Neural progenitor cell (in vitro differentiated cells): Measurements from ENCODE around the gene DRC1.

ENCODE experiments used
- EZH2 ChIP-seq: fragments of 200-600 bp; sonication (generic); IDR thresholded peaks from 2 replicates; pipeline ENCODE4 v1.6.1; 2017; ENCODE audit warnings: antibody characterized with exemption, mild to moderate bottlenecking, moderate library complexity
- EZH2phosphoT487 ChIP-seq: fragments of 200-600 bp; sonication (generic); IDR thresholded peaks from 2 replicates; pipeline ENCODE4 v1.6.1; 2017; ENCODE audit warnings: antibody characterized with exemption
- TF ChIP-seq, protein P1 (sequence below): fragments of 200-600 bp; sonication (generic); IDR thresholded peaks from 2 replicates; pipeline ENCODE4 v1.5.1; 2017; ENCODE audit warnings: antibody characterized with exemption, mild to moderate bottlenecking

DNA sequence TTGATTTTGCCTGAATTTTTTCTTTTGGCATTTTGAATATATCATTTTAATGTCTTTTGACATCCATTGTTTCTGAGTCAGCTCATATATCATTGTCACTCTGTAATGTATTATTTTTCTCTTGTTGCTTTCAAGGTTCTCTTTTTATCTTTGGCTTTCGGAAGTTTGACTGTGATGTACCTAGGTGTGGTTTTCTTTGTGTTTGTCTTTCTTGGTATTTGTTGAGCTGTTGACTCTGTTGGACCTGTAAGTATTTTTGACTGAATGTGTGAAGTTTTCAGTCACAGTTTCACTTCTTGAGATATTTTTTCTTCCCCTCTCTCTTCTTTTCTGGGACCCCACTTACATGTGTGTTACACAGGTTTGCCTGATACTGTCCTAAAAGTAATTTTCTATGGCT is 24.9 kb upstream of the DRC1 start:
- TF ChIP-seq, protein P1, sequence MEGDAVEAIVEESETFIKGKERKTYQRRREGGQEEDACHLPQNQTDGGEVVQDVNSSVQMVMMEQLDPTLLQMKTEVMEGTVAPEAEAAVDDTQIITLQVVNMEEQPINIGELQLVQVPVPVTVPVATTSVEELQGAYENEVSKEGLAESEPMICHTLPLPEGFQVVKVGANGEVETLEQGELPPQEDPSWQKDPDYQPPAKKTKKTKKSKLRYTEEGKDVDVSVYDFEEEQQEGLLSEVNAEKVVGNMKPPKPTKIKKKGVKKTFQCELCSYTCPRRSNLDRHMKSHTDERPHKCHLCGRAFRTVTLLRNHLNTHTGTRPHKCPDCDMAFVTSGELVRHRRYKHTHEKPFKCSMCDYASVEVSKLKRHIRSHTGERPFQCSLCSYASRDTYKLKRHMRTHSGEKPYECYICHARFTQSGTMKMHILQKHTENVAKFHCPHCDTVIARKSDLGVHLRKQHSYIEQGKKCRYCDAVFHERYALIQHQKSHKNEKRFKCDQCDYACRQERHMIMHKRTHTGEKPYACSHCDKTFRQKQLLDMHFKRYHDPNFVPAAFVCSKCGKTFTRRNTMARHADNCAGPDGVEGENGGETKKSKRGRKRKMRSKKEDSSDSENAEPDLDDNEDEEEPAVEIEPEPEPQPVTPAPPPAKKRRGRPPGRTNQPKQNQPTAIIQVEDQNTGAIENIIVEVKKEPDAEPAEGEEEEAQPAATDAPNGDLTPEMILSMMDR = no peak
- TF ChIP-seq EZH2 (no peak), EZH2phosphoT487 (no peak)
